HCT116 (cell line): ENCODE measurements around the gene LRRTM2.

Experiments used
- ATF3 ChIP-seq: IDR thresholded peaks from 2 replicates; pipeline ENCODE4 v1.6.1; 2012
- CEBPB ChIP-seq: IDR thresholded peaks from 2 replicates; pipeline ENCODE4 v1.6.1; 2012; ENCODE audit warnings: low read depth
- EGR1 ChIP-seq: IDR thresholded peaks from 2 replicates; pipeline ENCODE4 v1.6.1; 2012; ENCODE audit warnings: low read depth
- EZH2phosphoT487 ChIP-seq: fragments of 200-600 bp; IDR thresholded peaks from 2 replicates; pipeline ENCODE4 v1.6.1; 2018; ENCODE audit warnings: antibody characterized with exemption, borderline replicate concordance
- POLR2A ChIP-seq: IDR thresholded peaks from 2 replicates; pipeline ENCODE4 v1.7.0; 2011; ENCODE audit warnings: borderline replicate concordance; ENCODE audit not compliant: insufficient read depth, insufficient read length; ENCODE audit errors: extremely low read depth
- POLR2AphosphoS5 ChIP-seq: IDR thresholded peaks from 2 replicates; pipeline ENCODE4 v1.6.1; 2011; ENCODE audit warnings: mild to moderate bottlenecking, low read depth, low read length, moderate library complexity
- SIN3A ChIP-seq: IDR thresholded peaks from 2 replicates; pipeline ENCODE4 v1.6.1; 2012; ENCODE audit warnings: low read depth
- SP1 ChIP-seq: IDR thresholded peaks from 2 replicates; pipeline ENCODE4 v1.6.1; 2012; ENCODE audit warnings: low read depth
- YY1 ChIP-seq: IDR thresholded peaks from 2 replicates; pipeline ENCODE4 v1.6.1; 2011; ENCODE audit warnings: low read length, low read depth, moderate library complexity, mild to moderate bottlenecking; ENCODE audit not compliant: insufficient replicate concordance; ENCODE audit errors: extremely low read depth
- ZFX ChIP-seq: fragments of 450-650 bp; IDR thresholded peaks from 2 replicates; pipeline ENCODE4 v1.6.1; 2017
- TF ChIP-seq, protein P1 (sequence below), 3 experiments: fragments of 200-600 bp in 1 of 3; sonication (generic) in 1 of 3; IDR thresholded peaks in 2 of 3; conservative IDR thresholded peaks in 1 of 3; 2 replicates each; pipeline ENCODE4 v1.5.1; 2012 to 2017; ENCODE audit warnings: low read depth in 2 of 3, low read length in 2 of 3, antibody characterized with exemption in 1 of 3, borderline replicate concordance in 1 of 3, control low read depth in 1 of 3, mild to moderate bottlenecking in 1 of 3, mixed read lengths in 1 of 3, mixed run types in 1 of 3, moderate library complexity in 1 of 3; ENCODE audit not compliant: insufficient read depth in 1 of 3
- TF ChIP-seq, protein P2 (sequence below): IDR thresholded peaks from 2 replicates; pipeline ENCODE4 v1.6.1; 2012
- TF ChIP-seq, protein P3 (sequence below): IDR thresholded peaks from 2 replicates; pipeline ENCODE4 v1.6.1; 2012; ENCODE audit warnings: low read depth

DNA sequence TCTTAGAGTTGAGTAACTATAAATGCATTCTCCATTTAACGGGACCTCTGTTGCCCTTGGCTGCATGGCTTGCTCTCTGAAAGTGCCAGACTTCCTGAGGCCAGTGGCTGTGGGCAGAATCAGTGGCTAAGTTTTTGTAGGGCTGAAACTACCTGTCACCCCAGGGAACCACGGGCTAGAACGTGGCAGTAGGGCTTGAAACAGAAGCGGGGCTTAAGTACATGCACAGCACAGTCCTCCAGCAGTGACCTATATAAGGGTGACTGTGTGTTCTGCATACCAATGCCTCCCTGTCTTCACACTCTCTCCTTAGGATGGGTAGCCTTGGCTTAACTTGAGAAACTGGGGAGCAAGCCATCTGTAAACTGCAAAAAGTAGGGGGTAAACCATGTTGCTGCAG is 43.6 kb upstream of the LRRTM2 start:
- TF ChIP-seq SIN3A: no peak
- TF ChIP-seq EGR1: no peak
- TF ChIP-seq, protein P1, sequence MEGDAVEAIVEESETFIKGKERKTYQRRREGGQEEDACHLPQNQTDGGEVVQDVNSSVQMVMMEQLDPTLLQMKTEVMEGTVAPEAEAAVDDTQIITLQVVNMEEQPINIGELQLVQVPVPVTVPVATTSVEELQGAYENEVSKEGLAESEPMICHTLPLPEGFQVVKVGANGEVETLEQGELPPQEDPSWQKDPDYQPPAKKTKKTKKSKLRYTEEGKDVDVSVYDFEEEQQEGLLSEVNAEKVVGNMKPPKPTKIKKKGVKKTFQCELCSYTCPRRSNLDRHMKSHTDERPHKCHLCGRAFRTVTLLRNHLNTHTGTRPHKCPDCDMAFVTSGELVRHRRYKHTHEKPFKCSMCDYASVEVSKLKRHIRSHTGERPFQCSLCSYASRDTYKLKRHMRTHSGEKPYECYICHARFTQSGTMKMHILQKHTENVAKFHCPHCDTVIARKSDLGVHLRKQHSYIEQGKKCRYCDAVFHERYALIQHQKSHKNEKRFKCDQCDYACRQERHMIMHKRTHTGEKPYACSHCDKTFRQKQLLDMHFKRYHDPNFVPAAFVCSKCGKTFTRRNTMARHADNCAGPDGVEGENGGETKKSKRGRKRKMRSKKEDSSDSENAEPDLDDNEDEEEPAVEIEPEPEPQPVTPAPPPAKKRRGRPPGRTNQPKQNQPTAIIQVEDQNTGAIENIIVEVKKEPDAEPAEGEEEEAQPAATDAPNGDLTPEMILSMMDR (IDR thresholded peaks at IDR 0.05 in 2 of 3, conservative IDR thresholded peaks at IDR 0.05 in 1 of 3; ENCODE audit: borderline replicate concordance in 1 of 3, insufficient read depth in 1 of 3, low read depth in 2 of 3, low read length in 2 of 3): no peak
- no peak for TF ChIP-seq POLR2AphosphoS5
- TF ChIP-seq, protein P2, sequence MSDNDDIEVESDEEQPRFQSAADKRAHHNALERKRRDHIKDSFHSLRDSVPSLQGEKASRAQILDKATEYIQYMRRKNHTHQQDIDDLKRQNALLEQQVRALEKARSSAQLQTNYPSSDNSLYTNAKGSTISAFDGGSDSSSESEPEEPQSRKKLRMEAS: no peak
- no peak for TF ChIP-seq ZFX
- TF ChIP-seq POLR2A: no peak
- no peak for TF ChIP-seq CEBPB
- TF ChIP-seq SP1: no peak
- TF ChIP-seq, protein P3, sequence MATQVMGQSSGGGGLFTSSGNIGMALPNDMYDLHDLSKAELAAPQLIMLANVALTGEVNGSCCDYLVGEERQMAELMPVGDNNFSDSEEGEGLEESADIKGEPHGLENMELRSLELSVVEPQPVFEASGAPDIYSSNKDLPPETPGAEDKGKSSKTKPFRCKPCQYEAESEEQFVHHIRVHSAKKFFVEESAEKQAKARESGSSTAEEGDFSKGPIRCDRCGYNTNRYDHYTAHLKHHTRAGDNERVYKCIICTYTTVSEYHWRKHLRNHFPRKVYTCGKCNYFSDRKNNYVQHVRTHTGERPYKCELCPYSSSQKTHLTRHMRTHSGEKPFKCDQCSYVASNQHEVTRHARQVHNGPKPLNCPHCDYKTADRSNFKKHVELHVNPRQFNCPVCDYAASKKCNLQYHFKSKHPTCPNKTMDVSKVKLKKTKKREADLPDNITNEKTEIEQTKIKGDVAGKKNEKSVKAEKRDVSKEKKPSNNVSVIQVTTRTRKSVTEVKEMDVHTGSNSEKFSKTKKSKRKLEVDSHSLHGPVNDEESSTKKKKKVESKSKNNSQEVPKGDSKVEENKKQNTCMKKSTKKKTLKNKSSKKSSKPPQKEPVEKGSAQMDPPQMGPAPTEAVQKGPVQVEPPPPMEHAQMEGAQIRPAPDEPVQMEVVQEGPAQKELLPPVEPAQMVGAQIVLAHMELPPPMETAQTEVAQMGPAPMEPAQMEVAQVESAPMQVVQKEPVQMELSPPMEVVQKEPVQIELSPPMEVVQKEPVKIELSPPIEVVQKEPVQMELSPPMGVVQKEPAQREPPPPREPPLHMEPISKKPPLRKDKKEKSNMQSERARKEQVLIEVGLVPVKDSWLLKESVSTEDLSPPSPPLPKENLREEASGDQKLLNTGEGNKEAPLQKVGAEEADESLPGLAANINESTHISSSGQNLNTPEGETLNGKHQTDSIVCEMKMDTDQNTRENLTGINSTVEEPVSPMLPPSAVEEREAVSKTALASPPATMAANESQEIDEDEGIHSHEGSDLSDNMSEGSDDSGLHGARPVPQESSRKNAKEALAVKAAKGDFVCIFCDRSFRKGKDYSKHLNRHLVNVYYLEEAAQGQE: no peak
- TF ChIP-seq EZH2phosphoT487: no peak
- no peak for TF ChIP-seq YY1
- TF ChIP-seq ATF3: no peak
